Choroid plexus epithelial cell (primary cell): Measurements from ENCODE around the gene NDUFB7.
"Not testable (repeated sequence)": the region's sequence is repeated elsewhere in the genome, so short reads cannot be mapped to it uniquely, and the experiment has no call there.

Source experiments
- DNase-seq: peaks from one replicate; pipeline ENCODE4 v3.0.0-alpha.2; 2010; ENCODE audit warnings: low read depth
- H3K4me3 ChIP-seq: 2 replicates; pipeline ENCODE4 v1.5.1; 2011; ENCODE audit warnings: low read depth, mild to moderate bottlenecking, control low read depth, low read length, moderate library complexity
- CTCF ChIP-seq: conservative IDR thresholded peaks from 2 replicates; pipeline ENCODE4 v1.5.1; 2011; ENCODE audit warnings: low read depth, mild to moderate bottlenecking, control low read depth, inconsistent platforms, low read length, moderate library complexity

NDUFB7 gene

DNA sequence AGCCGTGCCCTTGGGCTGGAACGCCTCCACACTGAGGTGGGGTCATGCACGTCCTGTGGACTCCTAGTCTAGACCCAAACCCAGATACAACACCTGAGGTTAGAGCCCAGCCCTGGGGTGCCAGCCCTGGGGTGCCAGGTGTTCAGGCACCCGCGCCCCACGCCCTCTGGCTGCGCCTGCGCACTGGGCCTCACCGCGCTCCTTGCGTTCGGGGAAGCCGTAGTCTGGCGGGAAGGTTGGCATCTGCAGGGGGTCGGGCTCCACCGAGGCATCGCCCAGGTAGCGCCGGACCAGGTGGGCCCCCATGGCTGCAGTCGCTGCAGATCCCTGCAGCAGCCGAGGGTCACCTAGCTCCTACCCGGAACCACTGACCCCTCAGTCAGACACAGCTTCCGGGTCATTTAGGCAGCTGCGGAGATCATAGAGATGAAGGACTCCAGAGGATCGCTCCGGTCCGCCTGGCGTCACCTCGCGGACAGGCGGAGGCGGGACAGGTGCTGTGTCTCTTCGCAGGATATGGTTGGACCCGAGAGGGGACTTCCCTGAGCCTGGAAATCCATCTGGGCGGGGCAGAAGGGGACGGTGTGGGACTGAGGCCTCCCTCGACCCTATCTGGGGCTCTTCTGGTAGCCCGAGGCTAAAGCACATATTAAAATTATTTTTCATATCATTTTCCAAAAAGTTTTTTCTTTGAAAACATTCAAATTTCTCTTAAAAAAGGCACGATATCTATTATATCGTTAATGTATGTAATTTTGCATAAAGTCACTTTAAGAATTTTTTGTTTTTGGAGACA, at the start of gene NDUFB7:
NDUFB7 (minus strand) TSS at position 372 of the 796 bp plus-strand sequence; CDS start at position 306, 66 bp downstream.
- DNase-seq = peak; percentile 97
- peak within 1 kb of the TSS; percentile 100 for H3K4me3 ChIP-seq
- TF ChIP-seq CTCF = peak; percentile 58

- TF ChIP-seq CTCF = no peak
- no peak overlapping the region for H3K4me3 ChIP-seq
- no peak for DNase-seq
These were observed 47.5 kb upstream of the NDUFB7 start for GRCh38 chr19:14619404-14619803.

DNA sequence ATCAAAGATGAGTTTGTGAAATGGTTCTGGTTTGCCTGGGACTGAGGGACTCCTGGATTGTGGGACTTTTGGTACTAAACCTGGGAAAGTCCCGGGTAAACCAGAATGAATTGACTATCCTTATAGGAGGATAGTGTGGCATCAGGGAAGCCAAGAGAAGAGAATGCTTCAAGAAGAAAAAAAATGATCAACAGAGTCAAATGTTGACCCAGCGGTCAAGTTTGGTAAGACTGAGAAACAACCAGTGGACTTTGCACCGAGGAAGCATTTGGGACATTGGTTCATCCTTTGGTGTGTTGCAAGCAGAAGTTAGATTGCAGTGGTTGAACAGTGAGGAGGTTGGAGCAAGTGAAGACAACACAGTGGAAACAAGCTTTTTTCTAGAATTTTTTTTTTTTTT, 44.5 kb upstream of the NDUFB7 start:
- H3K4me3 ChIP-seq = no peak overlapping the region
- no peak for TF ChIP-seq CTCF

DNA sequence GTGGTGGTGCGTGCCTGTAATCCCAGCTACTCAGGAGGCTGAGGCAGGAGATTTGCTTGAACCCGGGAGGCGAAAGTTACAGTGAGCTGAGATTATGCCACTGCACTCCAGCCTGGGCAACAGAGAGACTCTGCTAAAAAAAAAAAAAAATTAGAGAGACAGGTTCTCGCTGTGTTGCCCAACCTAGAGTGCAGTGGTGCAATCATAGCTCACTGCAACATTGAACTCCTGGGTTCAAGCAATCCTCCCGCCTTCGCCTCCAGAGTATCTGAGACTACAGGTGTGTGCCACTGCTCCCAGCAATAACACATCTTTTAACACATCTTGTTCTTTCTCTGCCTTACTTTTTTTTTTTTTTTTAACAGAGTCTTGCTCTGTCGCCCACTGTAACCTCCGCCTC, 43.8 kb upstream of the NDUFB7 start:
- DNase-seq = no peak
- TF ChIP-seq CTCF = no peak

More for the DNA sequence above, 44.5 kb upstream of the NDUFB7 start:
- DNase-seq = no peak

DNA sequence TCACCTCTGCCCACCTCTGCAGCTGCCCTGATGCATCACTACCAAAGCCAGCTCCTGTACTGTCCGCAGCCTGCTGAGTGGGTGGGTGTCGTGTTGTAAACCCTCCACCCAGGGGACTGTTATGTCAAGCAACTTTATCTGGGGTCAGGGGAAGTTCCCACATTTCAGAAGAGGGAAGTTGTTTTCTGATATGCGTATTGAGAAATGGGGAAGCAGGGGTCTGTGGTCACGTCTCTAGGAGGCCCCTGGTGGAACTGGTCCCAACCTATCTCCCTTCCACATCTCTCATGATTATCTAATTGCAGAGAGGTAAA, 42.2 kb upstream of the NDUFB7 start:
- no peak for TF ChIP-seq CTCF

More for the DNA sequence above, 43.8 kb upstream of the NDUFB7 start:
- no peak overlapping the region for H3K4me3 ChIP-seq

DNA sequence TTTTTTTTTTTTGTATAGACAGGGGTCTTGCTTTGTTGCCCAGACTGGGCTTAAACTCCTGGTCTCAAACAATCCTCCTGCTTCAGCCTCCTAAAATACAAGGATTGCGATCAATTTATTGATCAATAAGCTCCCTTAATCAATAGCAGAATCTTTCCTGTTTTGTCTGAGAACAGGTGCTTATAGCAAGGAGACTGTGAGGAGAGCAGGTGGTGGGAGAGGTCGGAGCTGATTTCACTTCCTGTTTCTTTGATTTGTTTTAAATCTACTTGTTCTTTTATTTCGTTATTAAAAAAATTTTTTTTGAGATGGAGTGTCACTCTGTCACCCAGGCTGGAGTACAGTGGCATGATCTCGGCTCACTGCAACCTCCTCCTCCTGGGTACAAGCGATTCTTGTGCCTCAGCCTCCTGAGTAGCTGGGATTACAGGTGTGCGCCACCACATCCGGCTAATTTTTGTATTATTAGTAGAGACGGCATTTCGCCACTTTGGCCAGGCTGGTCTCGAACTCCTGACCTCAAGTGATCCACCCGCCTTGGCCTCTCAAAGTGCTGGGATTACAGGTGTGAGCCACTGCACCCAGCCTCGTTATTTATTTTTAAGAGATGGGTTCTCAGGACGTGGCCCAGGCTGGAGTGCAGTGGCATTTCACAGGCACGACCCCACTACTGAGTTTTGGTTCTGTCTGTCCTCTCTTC, 41.7 kb upstream of the NDUFB7 start:
- DNase-seq, H3K4me3 ChIP-seq: not testable (repeated sequence)

More for the DNA sequence above, 42.2 kb upstream of the NDUFB7 start:
- H3K4me3 ChIP-seq = no peak overlapping the region
- no peak for DNase-seq

- TF ChIP-seq CTCF = no peak
- DNase-seq = no peak
- H3K4me3 ChIP-seq = no peak overlapping the region
These were observed 40.8 kb upstream of the NDUFB7 start for GRCh38 chr19:14612657-14613056.

- not testable (repeated sequence) for H3K4me3 ChIP-seq, DNase-seq
These were observed 40.4 kb upstream of the NDUFB7 start for GRCh38 chr19:14612242-14612641.
